AG04450 (cell line): ENCODE results near the gene NOX3. TPM values are rescaled to one million over a fixed set of nuclear protein-coding genes. Genes with fewer than 3 reads are reported as not detected.
"Not testable (repeated sequence)": the region's sequence is repeated elsewhere in the genome, so short reads cannot be mapped to it uniquely, and the experiment has no call there.

Experiments used
- CTCF ChIA-PET: fragments of 300-600, 350-600 bp; formaldehyde crosslinking; extraction: SDS; loops from one replicate; lab custom pipeline; 2022; ENCODE audit warnings: antibody characterized with exemption, inconsistent platforms; lab: Charles Lee
- POLR2A ChIA-PET: fragments of 350-600 bp; formaldehyde crosslinking; extraction: SDS; loops from one replicate; lab custom pipeline; 2021; ENCODE audit warnings: antibody characterized with exemption, inconsistent platforms; lab: Yijun Ruan, JAX
- DNase-seq: peaks from one replicate; pipeline ENCODE4 v3.0.0-alpha.2; 2011; ENCODE audit warnings: low read depth, low spot score
- H3K27ac ChIP-seq: one replicate; pipeline ENCODE4 v1.5.1; 2012; ENCODE audit warnings: low read depth, low read length, control low read depth
- H3K27me3 ChIP-seq: one replicate; pipeline ENCODE4 v1.6.0; 2012; ENCODE audit warnings: low read length; ENCODE audit not compliant: control insufficient read depth, insufficient read depth
- H3K4me3 ChIP-seq: 2 replicates; pipeline ENCODE4 v1.5.1; 2011; ENCODE audit warnings: mild to moderate bottlenecking, low read depth, low read length, control low read depth
- H3K9me3 ChIP-seq: 2 replicates; pipeline ENCODE4 v1.5.1; 2012; ENCODE audit warnings: low read length; ENCODE audit not compliant: control insufficient read depth, insufficient read depth
- polyA plus RNA-seq: library from polyadenylated mRNA; depleted of rRNA; stranded (reverse); fragments of >200 nt; gene quantifications from 2 replicates; pipeline ENCODE4 v1.2.3, GENCODE V29; 2011
- TF ChIP-seq, protein P1 (sequence below): IDR thresholded peaks from 2 replicates; pipeline ENCODE4 v1.5.1; 2011; ENCODE audit warnings: low read depth, low read length, control low read depth, inconsistent platforms

Gene NOX3
- polyA plus RNA-seq, 1 experiment, result not detected

DNA sequence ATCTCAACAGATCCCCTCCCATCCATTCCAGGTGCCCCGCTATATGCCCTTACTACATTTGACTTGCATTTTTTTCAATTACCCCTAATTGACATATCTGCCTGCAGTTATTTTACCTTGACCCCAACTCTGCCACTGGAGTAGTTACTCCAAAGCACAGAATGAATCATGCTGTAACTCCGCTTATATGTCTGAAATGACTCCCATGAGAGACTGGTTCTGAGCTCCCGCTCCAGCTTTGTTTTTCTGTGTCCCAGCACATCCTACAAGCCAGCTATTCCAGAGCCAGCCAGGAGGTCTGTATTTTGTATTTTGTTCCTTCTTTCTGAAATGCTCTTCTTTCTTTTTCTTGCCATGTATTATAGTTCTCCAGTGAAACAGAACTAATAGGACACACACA, 10.9 kb upstream of the NOX3 start:
- no peak overlapping the region for H3K4me3 ChIP-seq
- peaks cover 7% of the 10 kb centered on the region for H3K9me3 ChIP-seq
- ChIA-PET POLR2A (no interaction called here), CTCF (no interaction called here)
- H3K27ac ChIP-seq, result no peak overlapping the region
- no peak for DNase-seq
- no peaks in the 10 kb centered on the region for H3K27me3 ChIP-seq
- TF ChIP-seq, protein P1, sequence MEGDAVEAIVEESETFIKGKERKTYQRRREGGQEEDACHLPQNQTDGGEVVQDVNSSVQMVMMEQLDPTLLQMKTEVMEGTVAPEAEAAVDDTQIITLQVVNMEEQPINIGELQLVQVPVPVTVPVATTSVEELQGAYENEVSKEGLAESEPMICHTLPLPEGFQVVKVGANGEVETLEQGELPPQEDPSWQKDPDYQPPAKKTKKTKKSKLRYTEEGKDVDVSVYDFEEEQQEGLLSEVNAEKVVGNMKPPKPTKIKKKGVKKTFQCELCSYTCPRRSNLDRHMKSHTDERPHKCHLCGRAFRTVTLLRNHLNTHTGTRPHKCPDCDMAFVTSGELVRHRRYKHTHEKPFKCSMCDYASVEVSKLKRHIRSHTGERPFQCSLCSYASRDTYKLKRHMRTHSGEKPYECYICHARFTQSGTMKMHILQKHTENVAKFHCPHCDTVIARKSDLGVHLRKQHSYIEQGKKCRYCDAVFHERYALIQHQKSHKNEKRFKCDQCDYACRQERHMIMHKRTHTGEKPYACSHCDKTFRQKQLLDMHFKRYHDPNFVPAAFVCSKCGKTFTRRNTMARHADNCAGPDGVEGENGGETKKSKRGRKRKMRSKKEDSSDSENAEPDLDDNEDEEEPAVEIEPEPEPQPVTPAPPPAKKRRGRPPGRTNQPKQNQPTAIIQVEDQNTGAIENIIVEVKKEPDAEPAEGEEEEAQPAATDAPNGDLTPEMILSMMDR, result no peak

DNA sequence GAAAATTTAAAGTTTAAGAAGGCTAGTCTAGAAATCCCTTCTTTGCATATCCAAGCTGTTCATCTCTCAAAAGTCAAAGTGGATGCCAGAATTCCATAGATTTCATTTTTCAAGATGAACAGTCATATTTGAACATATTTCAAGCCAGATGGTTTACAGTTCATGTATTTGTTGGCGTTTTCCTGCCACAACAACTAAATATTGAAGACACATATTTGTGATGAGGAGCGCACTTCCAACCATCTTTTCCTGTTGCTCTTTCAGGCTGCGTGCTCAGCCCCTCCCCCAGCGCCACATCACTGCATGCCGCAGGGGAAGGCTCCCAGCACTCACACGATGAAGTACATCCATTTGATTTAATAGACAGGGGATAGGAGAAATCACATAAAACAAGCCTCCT, 5.9 kb upstream of the NOX3 start:
- TF ChIP-seq, protein P1, result no peak
- Histone ChIP-seq H3K4me3 (no peak overlapping the region), H3K27me3 (no peaks in the 10 kb centered on the region), H3K27ac (no peak overlapping the region), H3K9me3 (no peaks in the 10 kb centered on the region)
- ChIA-PET POLR2A (no interaction called here), CTCF (no interaction called here)
- no peak for DNase-seq

DNA sequence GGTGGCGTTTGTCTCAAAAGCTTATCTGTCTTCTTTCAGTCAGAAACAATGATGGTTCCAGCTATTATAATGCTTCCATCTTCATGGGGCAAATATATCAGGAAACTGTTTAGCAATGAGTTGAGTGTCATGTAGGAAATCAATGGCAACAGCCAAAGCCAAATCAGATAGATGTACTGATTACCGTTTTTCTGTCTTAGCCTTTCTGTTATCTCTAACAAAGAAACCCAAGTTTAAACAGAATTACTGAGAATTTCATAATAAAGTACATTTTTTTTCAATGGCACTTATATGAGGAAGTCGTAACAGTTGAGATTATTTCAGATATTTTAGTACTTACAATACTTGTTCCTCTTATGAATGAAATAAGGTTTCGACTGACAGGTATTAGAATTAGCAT, 1.2 kb downstream of the NOX3 start:
- H3K9me3 ChIP-seq, result no peaks in the 10 kb centered on the region
- H3K27me3 ChIP-seq, result no peaks in the 10 kb centered on the region
- DNase-seq, result no peak
- no peak overlapping the region for H3K4me3 ChIP-seq
- ChIA-PET POLR2A (no interaction called here), CTCF (no interaction called here)
- H3K27ac ChIP-seq, result no peak overlapping the region
- TF ChIP-seq, protein P1, result no peak

DNA sequence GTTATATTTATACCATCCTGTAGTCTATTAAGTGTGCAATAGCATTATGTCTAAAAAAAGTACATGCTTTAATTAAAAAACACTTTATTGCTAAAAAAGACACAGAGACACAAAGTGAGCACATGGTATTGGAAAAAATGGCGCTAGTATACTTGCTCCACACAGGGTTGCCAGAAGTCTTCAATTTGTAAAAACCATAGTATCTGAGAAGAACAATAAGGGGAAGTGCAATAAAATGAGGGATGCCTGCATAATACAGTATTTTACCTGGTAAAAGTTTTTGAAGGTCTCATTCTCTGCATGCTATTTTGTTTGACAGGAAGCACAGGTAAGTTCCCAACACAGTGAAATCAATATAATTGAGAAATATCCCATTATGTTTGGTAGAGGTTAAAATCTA, 1.6 kb downstream of the NOX3 start:
- no peak for DNase-seq
- Histone ChIP-seq H3K27me3 (no peaks in the 10 kb centered on the region), H3K27ac (no peak overlapping the region), H3K9me3 (no peaks in the 10 kb centered on the region), H3K4me3 (no peak overlapping the region)
- POLR2A ChIA-PET, result no interaction called here
- CTCF ChIA-PET, result no interaction called here
- TF ChIP-seq, protein P1, result no peak

DNA sequence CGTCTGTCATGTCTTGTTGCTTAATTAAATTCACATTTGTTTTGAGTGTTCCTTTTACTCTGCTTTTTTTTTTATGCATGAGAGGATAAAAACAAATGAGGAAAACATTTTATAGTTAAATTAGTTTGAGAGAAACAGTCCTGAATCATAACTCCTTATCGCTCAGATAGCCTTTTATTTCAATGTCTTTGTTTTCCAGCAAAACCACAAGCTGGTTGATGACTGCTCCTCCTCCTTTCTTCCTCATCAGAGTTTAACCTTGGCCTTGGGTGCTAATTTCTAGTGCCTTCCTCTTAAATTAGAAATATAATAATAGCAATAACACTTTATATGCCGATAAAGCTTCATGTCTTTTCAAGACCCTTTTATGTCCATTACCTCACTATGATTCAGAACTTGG, 3.1 kb downstream of the NOX3 start:
- Histone ChIP-seq H3K9me3 (no peaks in the 10 kb centered on the region), H3K27ac (no peak overlapping the region), H3K4me3 (no peak overlapping the region), H3K27me3 (no peaks in the 10 kb centered on the region)
- ChIA-PET POLR2A (no interaction called here), CTCF (interaction anchor here (0.7 kb wide), 1 partner anchor 184 kb away, joined by 3 read pairs; no protein-coding TSS in a partner anchor)
- DNase-seq, result no peak
- TF ChIP-seq, protein P1, result no peak

DNA sequence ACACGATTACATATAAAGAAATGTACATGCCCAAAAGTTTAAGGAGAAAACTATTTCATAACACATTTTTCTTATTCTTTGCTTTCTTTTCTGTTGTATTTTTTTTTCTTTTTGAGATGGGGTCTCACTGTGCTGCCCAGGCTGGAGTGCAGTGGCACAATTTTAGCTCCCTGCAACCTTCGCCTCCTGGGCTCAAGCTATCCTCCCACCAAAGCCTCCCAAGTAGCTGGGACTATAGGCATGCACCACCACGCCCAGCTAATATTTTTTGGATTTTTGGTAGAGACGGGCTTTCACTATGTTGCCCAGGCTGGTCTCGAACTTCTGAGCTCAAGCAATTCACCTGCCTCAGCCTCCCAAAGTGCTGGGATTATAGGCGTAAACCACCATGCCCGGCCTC, 4.1 kb downstream of the NOX3 start:
- H3K27me3 ChIP-seq, POLR2A ChIA-PET, H3K4me3 ChIP-seq, DNase-seq, H3K9me3 ChIP-seq, H3K27ac ChIP-seq: not testable (repeated sequence)
- CTCF ChIA-PET, result interaction anchor here (0.9 kb wide), 1 partner anchor 9 kb away, joined by 3 read pairs; no protein-coding TSS in a partner anchor
